Caco-2 (cell line): ENCODE measurements around the gene CXCL5. TPM values are rescaled to one million over a fixed set of nuclear protein-coding genes. Genes with fewer than 3 reads are reported as not detected.

ENCODE experiments used
- BruUV-seq: library from RNA; stranded (reverse); fragments of 400-500 nt; replicated peaks from 2 replicates; lab custom pipeline; 2021; lab: Mats Ljungman, UMichigan
- CTCF ChIA-PET: fragments of 300-600 bp; sonication (Branson Sonifier 250); formaldehyde crosslinking; loops from one replicate; lab custom pipeline; 2022; ENCODE audit warnings: antibody characterized with exemption; lab: Charles Lee
- POLR2A ChIA-PET: fragments of 300-600 bp; sonication (Branson Sonifier 250); formaldehyde crosslinking; loops from one replicate; lab custom pipeline; 2022; ENCODE audit warnings: antibody characterized with exemption; lab: Charles Lee
- DNase-seq, 2 experiments: peaks; one replicate each; pipeline versions ENCODE4 v3.0.0 to v3.0.0-alpha.2; 2020 to 2022
- H3K27me3 ChIP-seq: replicated peaks from 2 replicates; pipeline ENCODE4 v1.6.0; 2011; ENCODE audit warnings: low read length; ENCODE audit not compliant: control insufficient read depth, insufficient read depth
- H3K36me3 ChIP-seq: 2 replicates; pipeline ENCODE4 v1.5.1; 2011; ENCODE audit warnings: low read length; ENCODE audit not compliant: control insufficient read depth, insufficient read depth
- H3K4me1 ChIP-seq: fragments of 250-450 bp; sonication (Bioruptor Pico); 2 replicates; pipeline ENCODE4 v1.5.1; 2020; ENCODE audit warnings: mild to moderate bottlenecking
- H3K4me3 ChIP-seq: 2 replicates; pipeline ENCODE4 v1.5.1; 2011; ENCODE audit warnings: low read depth, mild to moderate bottlenecking, control low read depth, low read length
- H3K9me3 ChIP-seq: fragments of 250-450 bp; sonication (Bioruptor Pico); 2 replicates; pipeline ENCODE4 v1.5.1; 2020; ENCODE audit warnings: mild to moderate bottlenecking, moderate library complexity
- H3K27ac Mint-ChIP-seq: one replicate; pipeline ENCODE4 v1.8.0; 2022; ENCODE audit warnings: mixed read lengths; ENCODE audit not compliant: unreplicated experiment
- H3K27me3 Mint-ChIP-seq: one replicate; pipeline ENCODE4 v1.8.0; 2022; ENCODE audit warnings: mixed read lengths; ENCODE audit not compliant: insufficient read depth, unreplicated experiment
- H3K36me3 Mint-ChIP-seq: one replicate; pipeline ENCODE4 v1.8.0; 2022; ENCODE audit warnings: mild to moderate bottlenecking, mixed read lengths; ENCODE audit not compliant: insufficient read depth, unreplicated experiment
- H3K4me1 Mint-ChIP-seq: one replicate; pipeline ENCODE4 v1.8.0; 2022; ENCODE audit warnings: low read depth, mixed read lengths; ENCODE audit not compliant: unreplicated experiment
- H3K4me3 Mint-ChIP-seq: one replicate; pipeline ENCODE4 v1.8.0; 2022; ENCODE audit warnings: mild to moderate bottlenecking, moderate library complexity, mixed read lengths; ENCODE audit not compliant: unreplicated experiment
- H3K9me3 Mint-ChIP-seq: one replicate; pipeline ENCODE4 v1.8.0; 2022; ENCODE audit warnings: mixed read lengths; ENCODE audit not compliant: unreplicated experiment
- intact Hi-C: fragments of 100-400 bp; cut with micrococcal nuclease; formaldehyde crosslinking; loops from one replicate; pipeline ENCODE4 v1.10.0; 2022; ENCODE audit not compliant: unreplicated experiment
- total RNA-seq: library from RNA; stranded (reverse); gene quantifications from 2 replicates; pipeline ENCODE4 v1.2.3, GENCODE V29; 2022
- TF ChIP-seq, protein P1 (sequence below), 2 experiments: fragments of 200-600 bp in 1 of 2; IDR thresholded peaks; 1 replicate in 1 of 2; 2 replicates in 1 of 2; pipeline versions ENCODE4 v1.5.1 to v1.8.0; 2011 to 2022; ENCODE audit warnings: antibody characterized with exemption in 1 of 2, control low read depth in 1 of 2, inconsistent platforms in 1 of 2, low read depth in 1 of 2, low read length in 1 of 2, mild to moderate bottlenecking in 1 of 2, moderate library complexity in 1 of 2; ENCODE audit not compliant: insufficient read depth in 1 of 2, severe bottlenecking in 1 of 2, unreplicated experiment in 1 of 2

The CXCL5 gene
- total RNA-seq, 1 experiment from 2014 or later = not detected

DNA sequence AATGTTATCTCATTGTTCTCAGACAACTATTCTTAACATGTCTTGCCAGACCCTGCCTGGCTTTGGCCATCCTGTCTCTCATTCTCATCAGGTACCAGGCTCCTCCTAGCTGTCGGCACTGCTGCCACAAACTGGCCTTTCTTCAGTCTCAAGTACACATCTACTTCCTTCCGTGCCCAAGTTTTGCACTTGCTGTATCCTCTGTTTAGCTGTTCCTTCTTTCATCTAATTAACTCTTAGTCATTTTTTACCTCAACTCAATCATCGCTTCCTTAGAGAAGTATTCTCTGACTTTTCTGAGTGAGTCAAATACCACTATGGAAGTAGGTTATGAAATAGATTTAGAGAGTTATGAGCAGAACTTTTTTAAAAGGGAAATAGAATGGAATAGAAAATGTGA lies 20.3 kb upstream of the CXCL5 start:
- Histone ChIP-seq H3K36me3 (no peaks in the 10 kb centered on the region), H3K9me3 (no peaks in the 10 kb centered on the region), H3K4me3 (no peak overlapping the region), H3K4me1 (peaks cover 6% of the 10 kb centered on the region), H3K27me3 (no peaks in the 10 kb centered on the region)
- peaks cover 13% of the 10 kb centered on the region for H3K4me1 Mint-ChIP-seq
- H3K27ac Mint-ChIP-seq = no peak overlapping the region
- ChIA-PET POLR2A (no interaction called here), CTCF (no interaction called here)
- BruUV-seq = no TSS peak
- DNase-seq = no peak
- no peaks in the 10 kb centered on the region for H3K36me3 Mint-ChIP-seq
- no peaks in the 10 kb centered on the region for H3K9me3 Mint-ChIP-seq
- H3K4me3 Mint-ChIP-seq = no peak overlapping the region
- intact Hi-C loops = no loop called here
- TF ChIP-seq, protein P1, sequence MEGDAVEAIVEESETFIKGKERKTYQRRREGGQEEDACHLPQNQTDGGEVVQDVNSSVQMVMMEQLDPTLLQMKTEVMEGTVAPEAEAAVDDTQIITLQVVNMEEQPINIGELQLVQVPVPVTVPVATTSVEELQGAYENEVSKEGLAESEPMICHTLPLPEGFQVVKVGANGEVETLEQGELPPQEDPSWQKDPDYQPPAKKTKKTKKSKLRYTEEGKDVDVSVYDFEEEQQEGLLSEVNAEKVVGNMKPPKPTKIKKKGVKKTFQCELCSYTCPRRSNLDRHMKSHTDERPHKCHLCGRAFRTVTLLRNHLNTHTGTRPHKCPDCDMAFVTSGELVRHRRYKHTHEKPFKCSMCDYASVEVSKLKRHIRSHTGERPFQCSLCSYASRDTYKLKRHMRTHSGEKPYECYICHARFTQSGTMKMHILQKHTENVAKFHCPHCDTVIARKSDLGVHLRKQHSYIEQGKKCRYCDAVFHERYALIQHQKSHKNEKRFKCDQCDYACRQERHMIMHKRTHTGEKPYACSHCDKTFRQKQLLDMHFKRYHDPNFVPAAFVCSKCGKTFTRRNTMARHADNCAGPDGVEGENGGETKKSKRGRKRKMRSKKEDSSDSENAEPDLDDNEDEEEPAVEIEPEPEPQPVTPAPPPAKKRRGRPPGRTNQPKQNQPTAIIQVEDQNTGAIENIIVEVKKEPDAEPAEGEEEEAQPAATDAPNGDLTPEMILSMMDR (IDR thresholded peaks at IDR 0.05; ENCODE audit: insufficient read depth in 1 of 2, low read depth in 1 of 2, low read length in 1 of 2, severe bottlenecking in 1 of 2, unreplicated experiment in 1 of 2) = no peak
- no peaks in the 10 kb centered on the region for H3K27me3 Mint-ChIP-seq

- Histone ChIP-seq H3K4me3 (no peak overlapping the region), H3K27me3 (no peaks in the 10 kb centered on the region), H3K4me1 (no peaks in the 10 kb centered on the region), H3K36me3 (no peaks in the 10 kb centered on the region), H3K9me3 (no peaks in the 10 kb centered on the region)
- no peak for DNase-seq
- Mint-ChIP-seq H3K4me3 (no peak overlapping the region), H3K36me3 (no peaks in the 10 kb centered on the region), H3K27ac (no peak overlapping the region), H3K27me3 (no peaks in the 10 kb centered on the region), H3K9me3 (no peaks in the 10 kb centered on the region), H3K4me1 (peaks cover 7% of the 10 kb centered on the region)
- ChIA-PET CTCF (no interaction called here), POLR2A (no interaction called here)
- no TSS peak for BruUV-seq
- intact Hi-C loops = no loop called here
- TF ChIP-seq, protein P1 (IDR thresholded peaks at IDR 0.05; ENCODE audit: insufficient read depth in 1 of 2, low read depth in 1 of 2, low read length in 1 of 2, severe bottlenecking in 1 of 2, unreplicated experiment in 1 of 2) = no peak
Measured at GRCh38 chr4:74018116-74018515, 19.6 kb upstream of the CXCL5 start.

DNA sequence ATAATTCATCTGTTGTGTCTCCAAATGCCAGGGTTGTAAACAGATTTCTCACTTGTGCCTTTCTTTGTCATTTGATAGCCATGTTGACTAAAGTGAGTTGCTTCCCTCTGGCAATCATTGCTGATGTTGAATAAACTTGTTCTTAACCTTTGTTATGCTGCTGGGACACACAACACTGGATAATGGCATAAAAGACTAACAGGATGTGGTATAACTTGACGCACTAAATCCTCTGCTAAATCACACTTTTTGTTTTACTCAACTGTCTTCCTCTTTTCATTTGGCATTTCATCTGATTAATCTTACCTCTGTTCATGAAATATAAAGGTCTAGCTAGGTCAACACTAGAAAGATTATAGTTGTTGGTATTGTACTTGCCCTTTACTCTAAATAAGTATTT lies 17.6 kb upstream of the CXCL5 start:
- H3K36me3 ChIP-seq = no peaks in the 10 kb centered on the region
- no peaks in the 10 kb centered on the region for H3K4me1 ChIP-seq
- no TSS peak for BruUV-seq
- ChIA-PET CTCF (no interaction called here), POLR2A (no interaction called here)
- no peak for DNase-seq
- TF ChIP-seq, protein P1 (IDR thresholded peaks at IDR 0.05; ENCODE audit: insufficient read depth in 1 of 2, low read depth in 1 of 2, low read length in 1 of 2, severe bottlenecking in 1 of 2, unreplicated experiment in 1 of 2) = no peak
- intact Hi-C loops = no loop called here
- H3K9me3 ChIP-seq = no peaks in the 10 kb centered on the region
- Mint-ChIP-seq H3K27ac (no peak overlapping the region), H3K9me3 (no peaks in the 10 kb centered on the region), H3K4me3 (no peak overlapping the region), H3K36me3 (no peaks in the 10 kb centered on the region), H3K4me1 (peaks cover 7% of the 10 kb centered on the region), H3K27me3 (no peaks in the 10 kb centered on the region)
- no peaks in the 10 kb centered on the region for H3K27me3 ChIP-seq
- no peak overlapping the region for H3K4me3 ChIP-seq
